Parathyroid adenoma (tissue), 2 donors: ENCODE measurements around the gene RALA.
A peak's percentile ranks its signal among the peaks of the same experiment; 100 is the strongest.

ENCODE experiments used
- H2AFZ ChIP-seq: fragments of 300-600 bp; sonication (generic); one replicate; pipeline ENCODE4 v1.7.0; 2017; ENCODE audit warnings: antibody characterized with exemption, mild to moderate bottlenecking
- H3K27ac ChIP-seq: fragments of 300-600 bp; sonication (generic); one replicate; pipeline ENCODE4 v1.7.0; 2017
- H3K27me3 ChIP-seq: fragments of 300-600 bp; sonication (generic); one replicate; pipeline ENCODE4 v1.7.0; 2017; ENCODE audit warnings: low read length; ENCODE audit not compliant: control insufficient read depth, insufficient read depth
- H3K36me3 ChIP-seq: fragments of 300-600 bp; sonication (generic); one replicate; pipeline ENCODE4 v1.7.0; 2017; ENCODE audit warnings: low read length; ENCODE audit not compliant: control insufficient read depth, insufficient read depth
- H3K4me1 ChIP-seq: fragments of 300-600 bp; sonication (generic); one replicate; pipeline ENCODE4 v1.7.0; 2017; ENCODE audit warnings: control low read depth
- H3K4me2 ChIP-seq: fragments of 300-600 bp; sonication (generic); one replicate; pipeline ENCODE4 v1.7.0; 2017; ENCODE audit warnings: low read length
- H3K4me3 ChIP-seq: fragments of 300-600 bp; sonication (generic); one replicate; pipeline ENCODE4 v1.7.0; 2017; ENCODE audit warnings: low read depth, low read length
- H3K79me2 ChIP-seq: fragments of 300-600 bp; sonication (generic); one replicate; pipeline ENCODE4 v1.7.0; 2017; ENCODE audit warnings: control low read depth
- H3K9ac ChIP-seq: fragments of 300-600 bp; sonication (generic); one replicate; pipeline ENCODE4 v1.7.0; 2017; ENCODE audit warnings: mild to moderate bottlenecking
- H3K9me3 ChIP-seq: fragments of 300-600 bp; sonication (generic); one replicate; pipeline ENCODE4 v1.7.0; 2017; ENCODE audit warnings: low read length; ENCODE audit not compliant: control insufficient read depth
- TF ChIP-seq, protein P1 (sequence below): fragments of 300-600 bp; sonication (generic); IDR thresholded peaks from one replicate; pipeline ENCODE4 v1.7.0; 2017; ENCODE audit warnings: antibody characterized with exemption, mild to moderate bottlenecking
- donor health status: primary hyperparathyroidism.

RALA gene

DNA sequence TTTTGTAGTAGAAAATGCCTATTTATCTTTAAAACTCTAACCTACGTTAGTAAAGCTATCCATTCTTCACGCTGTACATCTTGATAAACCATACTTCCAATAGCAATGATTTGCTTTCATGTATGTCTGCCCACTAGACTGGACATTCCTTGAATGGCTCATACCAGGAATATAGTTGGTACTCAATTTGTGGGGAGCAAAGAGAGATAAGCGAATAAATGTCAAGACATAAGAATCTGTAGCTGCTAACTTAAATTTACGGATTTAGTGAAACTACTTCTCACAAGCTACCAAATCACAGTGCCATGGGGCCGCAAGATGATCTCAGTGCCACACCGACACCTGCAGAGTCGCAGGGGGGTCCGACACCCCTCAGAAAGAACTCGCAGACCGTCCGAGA lies 763 bp upstream of the RALA start:
- peaks cover 26% of the 10 kb centered on the region for H3K79me2 ChIP-seq
- H3K4me3 ChIP-seq, result peak overlapping the region; percentile 92

DNA sequence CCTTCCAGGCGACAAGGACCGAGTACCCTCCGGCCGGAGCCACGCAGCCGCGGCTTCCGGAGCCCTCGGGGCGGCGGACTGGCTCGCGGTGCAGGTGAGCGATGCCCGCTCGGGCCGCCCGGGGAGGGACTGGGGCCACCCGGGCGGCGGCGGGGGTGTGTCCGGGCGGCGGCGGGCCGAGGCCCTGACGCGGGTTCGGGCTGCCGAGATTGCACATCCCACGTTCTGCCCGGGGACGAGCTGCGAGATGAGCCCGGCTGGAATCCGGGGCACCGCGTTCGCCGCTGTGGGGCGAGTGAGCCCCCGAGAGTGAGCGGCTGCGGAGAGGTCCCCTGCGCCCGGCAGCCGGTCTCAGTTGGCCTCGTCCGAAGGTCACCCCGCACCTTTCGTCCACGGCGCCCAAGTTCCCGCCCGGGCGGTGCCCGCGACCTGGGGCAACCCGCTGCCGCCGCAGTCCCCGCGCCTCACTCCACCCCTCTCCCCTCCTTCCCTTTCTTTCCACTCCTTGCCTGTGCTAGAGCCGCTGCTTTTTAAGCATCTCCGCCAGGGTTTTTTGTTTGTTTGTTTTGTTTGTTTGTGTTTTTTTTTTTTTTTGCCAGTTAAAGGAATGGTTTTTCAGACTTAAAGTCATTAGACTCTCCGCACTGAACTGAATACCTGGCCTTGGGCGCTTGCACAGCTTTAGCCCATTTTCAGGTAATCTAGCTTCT lies 515 bp downstream of the RALA start:
- Histone ChIP-seq H3K4me2 (peak overlapping the region; percentile 97), H3K4me1 (peaks cover 11% of the 10 kb centered on the region)
- TF ChIP-seq, protein P1, sequence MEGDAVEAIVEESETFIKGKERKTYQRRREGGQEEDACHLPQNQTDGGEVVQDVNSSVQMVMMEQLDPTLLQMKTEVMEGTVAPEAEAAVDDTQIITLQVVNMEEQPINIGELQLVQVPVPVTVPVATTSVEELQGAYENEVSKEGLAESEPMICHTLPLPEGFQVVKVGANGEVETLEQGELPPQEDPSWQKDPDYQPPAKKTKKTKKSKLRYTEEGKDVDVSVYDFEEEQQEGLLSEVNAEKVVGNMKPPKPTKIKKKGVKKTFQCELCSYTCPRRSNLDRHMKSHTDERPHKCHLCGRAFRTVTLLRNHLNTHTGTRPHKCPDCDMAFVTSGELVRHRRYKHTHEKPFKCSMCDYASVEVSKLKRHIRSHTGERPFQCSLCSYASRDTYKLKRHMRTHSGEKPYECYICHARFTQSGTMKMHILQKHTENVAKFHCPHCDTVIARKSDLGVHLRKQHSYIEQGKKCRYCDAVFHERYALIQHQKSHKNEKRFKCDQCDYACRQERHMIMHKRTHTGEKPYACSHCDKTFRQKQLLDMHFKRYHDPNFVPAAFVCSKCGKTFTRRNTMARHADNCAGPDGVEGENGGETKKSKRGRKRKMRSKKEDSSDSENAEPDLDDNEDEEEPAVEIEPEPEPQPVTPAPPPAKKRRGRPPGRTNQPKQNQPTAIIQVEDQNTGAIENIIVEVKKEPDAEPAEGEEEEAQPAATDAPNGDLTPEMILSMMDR, result no peak

More for the DNA sequence above, 763 bp upstream of the RALA start:
- TF ChIP-seq, protein P1, result no peak
- peaks cover 11% of the 10 kb centered on the region for H3K4me1 ChIP-seq
- peak overlapping the region; percentile 94 for H3K27ac ChIP-seq
- peak overlapping the region; percentile 99 for H2AFZ ChIP-seq
- H3K9me3 ChIP-seq, result no peaks in the 10 kb centered on the region
- H3K9ac ChIP-seq, result peak overlapping the region; percentile 91
- H3K36me3 ChIP-seq, result no peaks in the 10 kb centered on the region
- peak overlapping the region; percentile 97 for H3K4me2 ChIP-seq
- H3K27me3 ChIP-seq, result no peaks in the 10 kb centered on the region

GRCh38 chr7:39624442-39624807 lies 1.1 kb downstream of the RALA start:
- Histone ChIP-seq H3K4me3 (peak overlapping the region; percentile 92), H3K79me2 (peaks cover 39% of the 10 kb centered on the region), H3K36me3 (no peaks in the 10 kb centered on the region), H3K27ac (peak overlapping the region; percentile 94), H3K4me1 (peaks cover 11% of the 10 kb centered on the region), H3K27me3 (no peaks in the 10 kb centered on the region), H3K9me3 (no peaks in the 10 kb centered on the region), H3K4me2 (peak overlapping the region; percentile 97), H3K9ac (no peak overlapping the region), H2AFZ (peak overlapping the region; percentile 99)
- TF ChIP-seq, protein P1, result no peak

More for the DNA sequence above, 515 bp downstream of the RALA start:
- Histone ChIP-seq H3K27me3 (no peaks in the 10 kb centered on the region), H3K36me3 (no peaks in the 10 kb centered on the region), H3K4me3 (peak overlapping the region; percentile 92), H2AFZ (peak overlapping the region; percentile 99), H3K27ac (peak overlapping the region; percentile 94), H3K79me2 (peaks cover 37% of the 10 kb centered on the region), H3K9me3 (no peaks in the 10 kb centered on the region), H3K9ac (peak overlapping the region; percentile 55)

GRCh38 chr7:39624935-39625694 lies 1.7 kb downstream of the RALA start:
- Histone ChIP-seq H3K27ac (no peak overlapping the region), H3K4me1 (peaks cover 11% of the 10 kb centered on the region), H3K9me3 (no peaks in the 10 kb centered on the region), H2AFZ (no peak overlapping the region), H3K4me3 (peak overlapping the region; percentile 92), H3K36me3 (no peaks in the 10 kb centered on the region), H3K9ac (no peak overlapping the region), H3K4me2 (peak overlapping the region; percentile 97), H3K79me2 (peaks cover 45% of the 10 kb centered on the region), H3K27me3 (no peaks in the 10 kb centered on the region)
- TF ChIP-seq, protein P1, result no peak
